ENCODE results near the gene RPS6KA4.

Gene RPS6KA4

DNA sequence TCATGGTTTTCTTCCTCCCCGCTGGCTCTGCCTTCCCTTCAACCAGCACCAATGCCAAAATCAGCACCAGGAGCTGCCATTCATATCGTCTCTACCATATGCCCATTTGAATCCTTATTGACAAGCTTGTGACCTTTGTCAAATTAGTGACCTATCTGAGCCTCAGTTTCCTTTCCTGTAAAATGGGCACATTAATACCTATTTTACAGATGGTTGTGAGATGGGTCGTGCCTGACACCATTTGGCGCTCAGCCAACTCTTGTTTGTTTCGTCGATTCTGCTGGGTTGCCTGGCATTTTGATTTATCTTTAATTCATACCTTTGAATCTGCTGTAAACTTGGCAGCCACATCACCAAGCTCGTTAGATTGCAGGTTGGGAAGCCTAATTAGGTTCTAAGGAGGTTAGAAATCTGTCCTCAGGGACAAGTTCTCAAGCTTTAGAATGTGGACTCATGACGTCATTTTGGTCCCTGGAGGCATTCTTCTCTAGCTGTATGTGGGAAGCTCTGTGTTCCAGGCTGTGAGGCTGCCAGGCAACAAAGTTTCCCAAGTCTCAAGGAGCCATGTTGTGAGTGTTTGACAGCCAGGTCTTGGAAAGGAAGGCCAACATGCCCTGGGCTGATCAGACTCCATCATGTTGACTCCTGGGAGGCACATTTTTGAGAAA, 61.0 kb downstream of the RPS6KA4 start:
- DNase-seq (ENCODE audit: low read depth) = peak; percentile 18

Measured in fibroblast of the conjunctiva (primary cell).